Endothelial cell of umbilical vein (primary cell): ENCODE measurements around the gene OSBPL1A. TPM values are rescaled to one million over a fixed set of nuclear protein-coding genes. Genes with fewer than 3 reads are reported as not detected.

ENCODE experiments used
- BruUV-seq: library from RNA; stranded (reverse); fragments of 400-500 nt; replicated peaks from 2 replicates; lab custom pipeline; 2021; lab: Mats Ljungman, UMichigan
- CTCF ChIA-PET: fragments of 300-600, 350-600 bp; sonication (Branson Sonifier 250); formaldehyde crosslinking; loops from one replicate; lab custom pipeline; 2021; ENCODE audit warnings: antibody characterized with exemption, inconsistent platforms; lab: Charles Lee
- POLR2A ChIA-PET: fragments of 300-600, 350-600 bp; sonication (Branson Sonifier 250); formaldehyde crosslinking; loops from one replicate; lab custom pipeline; 2021; ENCODE audit warnings: antibody characterized with exemption, inconsistent platforms; lab: Charles Lee
- DNase-seq: peaks from one replicate; pipeline ENCODE4 v3.0.0-alpha.2; 2011; ENCODE audit warnings: low read depth, low spot score
- FAIRE-seq: peaks from 2 replicates; lab custom pipeline; 2011; peaks lifted over from hg19 to GRCh38; lab: Jason Lieb, UNC
- H2AFZ ChIP-seq: 2 replicates; pipeline ENCODE4 v1.6.0; 2012; ENCODE audit warnings: low read depth, low read length, control low read depth, inconsistent platforms
- H3K27ac ChIP-seq: 2 replicates; pipeline ENCODE4 v1.5.1; 2011; ENCODE audit warnings: low read depth, mild to moderate bottlenecking, control low read depth, low read length, moderate library complexity; ENCODE audit not compliant: insufficient read depth
- H3K27me3 ChIP-seq, 2 experiments: 2 replicates each; pipeline versions ENCODE4 v1.6.0 to v1.6.1; 2011; ENCODE audit warnings: low read length in 2 of 2, mixed read lengths in 1 of 2; ENCODE audit not compliant: control insufficient read depth in 2 of 2, insufficient read depth in 2 of 2
- H3K36me3 ChIP-seq, 2 experiments: 2 replicates in 1 of 2; 3 replicates in 1 of 2; pipeline ENCODE4 v1.5.1; 2011; ENCODE audit warnings: low read length in 2 of 2, mild to moderate bottlenecking in 1 of 2, moderate library complexity in 1 of 2; ENCODE audit not compliant: control insufficient read depth in 2 of 2, insufficient read depth in 2 of 2; ENCODE audit errors: extremely low read depth in 1 of 2
- H3K4me1 ChIP-seq: 3 replicates; pipeline ENCODE4 v1.5.1; 2011; ENCODE audit warnings: mild to moderate bottlenecking, low read length; ENCODE audit not compliant: control insufficient read depth, insufficient read depth; ENCODE audit errors: extremely low read depth
- H3K4me2 ChIP-seq: 2 replicates; pipeline ENCODE4 v1.6.1; 2011; ENCODE audit warnings: low read length, control low read depth, mixed read lengths; ENCODE audit not compliant: insufficient read depth
- H3K4me3 ChIP-seq, 3 experiments: fragments of 200-600 bp in 1 of 3; sonication (generic), shearing (Covaris generic) in 1 of 3; replicated peaks in 1 of 3; 2 replicates each; pipeline ENCODE4 v1.5.1; 2011 to 2016; ENCODE audit warnings: control low read depth in 3 of 3, low read length in 3 of 3, mild to moderate bottlenecking in 2 of 3, inconsistent platforms in 1 of 3, low read depth in 1 of 3, moderate library complexity in 1 of 3; ENCODE audit not compliant: insufficient read depth in 1 of 3
- H3K79me2 ChIP-seq: 2 replicates; pipeline ENCODE4 v1.6.0; 2012; ENCODE audit warnings: low read length, inconsistent platforms; ENCODE audit not compliant: control insufficient read depth, insufficient read depth
- H3K9ac ChIP-seq: replicated peaks from 2 replicates; pipeline ENCODE3; 2011; ENCODE audit warnings: low read length, control low read depth; ENCODE audit not compliant: insufficient read depth; ENCODE audit errors: extremely low read depth
- H3K9me1 ChIP-seq: replicated peaks from 3 replicates; pipeline ENCODE4 v1.6.0; 2011; ENCODE audit warnings: mild to moderate bottlenecking, low read length; ENCODE audit not compliant: control insufficient read depth, insufficient read depth; ENCODE audit errors: extremely low read depth
- H3K9me3 ChIP-seq: replicated peaks from 2 replicates; pipeline ENCODE4 v1.5.1; 2012; ENCODE audit warnings: low read length, inconsistent platforms; ENCODE audit not compliant: control insufficient read depth, insufficient read depth
- H4K20me1 ChIP-seq: replicated peaks from 2 replicates; pipeline ENCODE3; 2011; ENCODE audit warnings: mild to moderate bottlenecking, low read length; ENCODE audit not compliant: control insufficient read depth, insufficient read depth; ENCODE audit errors: extremely low read depth
- EZH2 ChIP-seq: IDR thresholded peaks from 2 replicates; pipeline ENCODE4 v1.6.1; 2012; ENCODE audit warnings: borderline replicate concordance, low read depth, mild to moderate bottlenecking, moderate library complexity, low read length, inconsistent platforms; ENCODE audit not compliant: severe bottlenecking
- FOS ChIP-seq: IDR thresholded peaks from 2 replicates; pipeline ENCODE4 v1.6.1; 2011; ENCODE audit warnings: mild to moderate bottlenecking, low read length, moderate library complexity, borderline replicate concordance; ENCODE audit not compliant: insufficient read depth
- GATA2 ChIP-seq: IDR thresholded peaks from 2 replicates; pipeline ENCODE4 v1.7.0; 2011; ENCODE audit warnings: low read depth, mild to moderate bottlenecking, moderate library complexity, mixed read lengths, low read length; ENCODE audit not compliant: insufficient read length, insufficient read depth
- JUN ChIP-seq: IDR thresholded peaks from 2 replicates; pipeline ENCODE4 v1.6.1; 2011; ENCODE audit warnings: borderline replicate concordance, low read depth; ENCODE audit not compliant: insufficient read length, insufficient read depth
- MYC ChIP-seq: IDR thresholded peaks from one replicate; pipeline ENCODE4 v1.6.1; 2011; ENCODE audit warnings: mild to moderate bottlenecking, low read depth, low read length
- POLR2A ChIP-seq: IDR thresholded peaks from 2 replicates; pipeline ENCODE4 v1.6.1; 2012; ENCODE audit warnings: low read depth, mild to moderate bottlenecking, control low read depth, low read length
- POLR2AphosphoS5 ChIP-seq: IDR thresholded peaks from 2 replicates; pipeline ENCODE4 v1.6.1; 2012; ENCODE audit warnings: low read depth, mild to moderate bottlenecking, control low read depth, low read length, moderate library complexity; ENCODE audit not compliant: insufficient read depth
- dilution Hi-C: fragments of 300-500 bp; cut with MboI; formaldehyde crosslinking; loops from one replicate; pipeline ENCODE4 v1.15.0; 2019; ENCODE audit warnings: low sequenced_read_pairs; ENCODE audit not compliant: extremely low pct_ligation_motif_present
- intact Hi-C: fragments of 100-400 bp; cut with micrococcal nuclease; formaldehyde crosslinking; loops from one replicate; pipeline ENCODE4 v1.10.0; 2022
- polyA plus RNA-seq, 4 experiments: library from polyadenylated mRNA; depleted of rRNA in 3 of 4; stranded (reverse) in 3 of 4; unstranded in 1 of 4; fragments of >200 nt; gene quantifications; 2 replicates each; pipeline versions ENCODE4 v1.2.1 to v1.2.3, GENCODE V29; 2011 to 2012; ENCODE audit warnings: missing spikeins in 1 of 4
- total RNA-seq: library from RNA; stranded (reverse); gene quantifications from 2 replicates; pipeline ENCODE4 v1.2.3, GENCODE V29; 2021
- TF ChIP-seq, protein P1 (sequence below), 2 donors: IDR thresholded peaks; 1 replicate in 1 of 2; 2 replicates in 1 of 2; pipeline ENCODE4 v1.5.1; 2011; ENCODE audit warnings: low read length in 2 of 2, mild to moderate bottlenecking in 2 of 2, moderate library complexity in 2 of 2, control low read depth in 1 of 2, inconsistent platforms in 1 of 2, low read depth in 1 of 2; ENCODE audit not compliant: insufficient read depth in 1 of 2; ENCODE audit errors: extremely low read depth in 1 of 2
- TF ChIP-seq, protein P2 (sequence below): IDR thresholded peaks from 2 replicates; pipeline ENCODE4 v1.6.1; 2011; ENCODE audit not compliant: insufficient read depth, insufficient read length

The OSBPL1A gene
- total and polyA plus RNA-seq, 2 donors (not counting 3 experiments of a cell fraction or from before 2014, with no cell fraction given): 6.4 to 16.5 TPM

DNA sequence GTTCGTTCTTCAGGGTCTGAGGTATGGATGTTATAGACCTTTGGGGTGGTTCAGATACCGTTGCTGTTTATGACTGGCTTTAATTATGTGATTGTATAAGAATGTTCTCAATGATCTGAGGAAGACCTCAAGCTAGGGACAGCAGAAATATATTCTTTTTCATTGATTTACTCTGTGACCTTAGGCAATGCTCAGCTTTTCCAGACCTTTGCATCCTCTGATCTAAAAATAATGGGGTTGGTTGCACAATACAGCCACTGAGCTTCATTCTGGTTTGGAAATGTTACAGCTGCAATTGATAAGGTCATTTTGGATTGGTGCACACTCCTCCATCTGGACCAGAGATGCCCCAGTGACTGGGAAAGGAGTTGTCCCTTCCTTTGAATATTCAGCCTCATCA is 276.0 kb downstream of the OSBPL1A start:
- no peak for FAIRE-seq
- Histone ChIP-seq H4K20me1 (no peaks in the 10 kb centered on the region), H3K4me2 (no peak overlapping the region), H3K9me3 (no peaks in the 10 kb centered on the region), H3K36me3 (no peaks in the 10 kb centered on the region), H3K79me2 (no peaks in the 10 kb centered on the region), H2AFZ (no peak overlapping the region), H3K9me1 (no peaks in the 10 kb centered on the region), H3K9ac (no peak overlapping the region), H3K27me3 (no peaks in the 10 kb centered on the region), H3K4me1 (no peaks in the 10 kb centered on the region), H3K27ac (no peak overlapping the region), H3K4me3 (no peak overlapping the region)
- ChIA-PET POLR2A (no interaction called here), CTCF (interaction anchor here (1.3 to 2.5 kb wide), 2 partner anchors 10 to 203 kb away, joined by 5 to 6 read pairs; no protein-coding TSS in a partner anchor)
- intact Hi-C loops (no loop called here), dilution Hi-C loops (loop anchor here (25.0 kb wide), 1 partner anchor 509 kb away; no protein-coding TSS in a partner anchor)
- BruUV-seq: no TSS peak
- TF ChIP-seq POLR2AphosphoS5: no peak
- no peak for TF ChIP-seq FOS
- TF ChIP-seq EZH2: no peak
- TF ChIP-seq POLR2A: no peak
- no peak for TF ChIP-seq MYC
- no peak for TF ChIP-seq GATA2
- TF ChIP-seq, protein P1, sequence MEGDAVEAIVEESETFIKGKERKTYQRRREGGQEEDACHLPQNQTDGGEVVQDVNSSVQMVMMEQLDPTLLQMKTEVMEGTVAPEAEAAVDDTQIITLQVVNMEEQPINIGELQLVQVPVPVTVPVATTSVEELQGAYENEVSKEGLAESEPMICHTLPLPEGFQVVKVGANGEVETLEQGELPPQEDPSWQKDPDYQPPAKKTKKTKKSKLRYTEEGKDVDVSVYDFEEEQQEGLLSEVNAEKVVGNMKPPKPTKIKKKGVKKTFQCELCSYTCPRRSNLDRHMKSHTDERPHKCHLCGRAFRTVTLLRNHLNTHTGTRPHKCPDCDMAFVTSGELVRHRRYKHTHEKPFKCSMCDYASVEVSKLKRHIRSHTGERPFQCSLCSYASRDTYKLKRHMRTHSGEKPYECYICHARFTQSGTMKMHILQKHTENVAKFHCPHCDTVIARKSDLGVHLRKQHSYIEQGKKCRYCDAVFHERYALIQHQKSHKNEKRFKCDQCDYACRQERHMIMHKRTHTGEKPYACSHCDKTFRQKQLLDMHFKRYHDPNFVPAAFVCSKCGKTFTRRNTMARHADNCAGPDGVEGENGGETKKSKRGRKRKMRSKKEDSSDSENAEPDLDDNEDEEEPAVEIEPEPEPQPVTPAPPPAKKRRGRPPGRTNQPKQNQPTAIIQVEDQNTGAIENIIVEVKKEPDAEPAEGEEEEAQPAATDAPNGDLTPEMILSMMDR (IDR thresholded peaks at IDR 0.05; ENCODE audit: extremely low read depth in 1 of 2, insufficient read depth in 1 of 2, low read depth in 1 of 2, low read length in 2 of 2): no peak
- TF ChIP-seq, protein P2, sequence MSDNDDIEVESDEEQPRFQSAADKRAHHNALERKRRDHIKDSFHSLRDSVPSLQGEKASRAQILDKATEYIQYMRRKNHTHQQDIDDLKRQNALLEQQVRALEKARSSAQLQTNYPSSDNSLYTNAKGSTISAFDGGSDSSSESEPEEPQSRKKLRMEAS: no peak
- TF ChIP-seq JUN: no peak
- DNase-seq: no peak
